WTC11 (cell line): ENCODE data around the gene MAML3. TPM values are rescaled to one million over a fixed set of nuclear protein-coding genes. Genes with fewer than 3 reads are reported as not detected.

ENCODE experiments used
- ATAC-seq: fragments of 200-7000 bp; cut with Tn5 transposase; 2 replicates; pipeline ENCODE4 v1.10.0; 2021; ENCODE audit warnings: mild to moderate bottlenecking, moderate library complexity
- CTCF ChIA-PET: fragments of 300-600 bp; sonication (Branson Sonifier 250); formaldehyde crosslinking; loops from one replicate; lab custom pipeline; 2021; ENCODE audit warnings: antibody characterized with exemption; lab: Charles Lee
- POLR2A ChIA-PET: fragments of 350-600 bp; sonication (Branson Sonifier 250); formaldehyde crosslinking; loops from one replicate; lab custom pipeline; 2021; ENCODE audit warnings: antibody characterized with exemption; lab: Charles Lee
- DNase-seq: peaks from one replicate; pipeline ENCODE4 v3.0.0; 2021; ENCODE audit warnings: low spot score
- H3K27ac Mint-ChIP-seq: 2 replicates; pipeline ENCODE4 v1.8.0; 2021; ENCODE audit warnings: mixed read lengths
- H3K27me3 Mint-ChIP-seq: 2 replicates; pipeline ENCODE4 v1.8.0; 2021; ENCODE audit warnings: low read depth, mild to moderate bottlenecking, moderate library complexity, mixed read lengths
- H3K36me3 Mint-ChIP-seq: 2 replicates; pipeline ENCODE4 v1.8.0; 2021; ENCODE audit warnings: mixed read lengths
- H3K4me1 Mint-ChIP-seq: 2 replicates; pipeline ENCODE4 v1.8.0; 2022; ENCODE audit warnings: mixed read lengths
- H3K4me3 Mint-ChIP-seq: 2 replicates; pipeline ENCODE4 v1.8.0; 2021; ENCODE audit warnings: mild to moderate bottlenecking, moderate library complexity, mixed read lengths
- H3K9me3 Mint-ChIP-seq: 2 replicates; pipeline ENCODE4 v1.8.0; 2021; ENCODE audit warnings: mixed read lengths
- ARID4B ChIP-seq: sonication (generic); formaldehyde crosslinking; IDR thresholded peaks from 2 replicates; pipeline ENCODE4 v1.8.0; 2023; ENCODE audit warnings: missing genetic modification reagents, mild to moderate bottlenecking, borderline replicate concordance
- FOXJ3 ChIP-seq: sonication (generic); formaldehyde crosslinking; IDR thresholded peaks from 2 replicates; pipeline ENCODE4 v1.9.0; 2021; ENCODE audit warnings: missing genetic modification reagents, mild to moderate bottlenecking, borderline replicate concordance
- JUN ChIP-seq: sonication (generic); formaldehyde crosslinking; IDR thresholded peaks from 2 replicates; pipeline ENCODE4 v1.8.0; 2023; ENCODE audit warnings: mild to moderate bottlenecking, missing genetic modification reagents
- NFATC4 ChIP-seq: fragments of 250-450 bp; sonication (Bioruptor Pico); IDR thresholded peaks from 2 replicates; pipeline ENCODE4 v1.9.0; 2021; ENCODE audit warnings: mild to moderate bottlenecking
- PREB ChIP-seq: sonication (generic); formaldehyde crosslinking; IDR thresholded peaks from 2 replicates; pipeline ENCODE4 v1.8.1; 2022; ENCODE audit warnings: mild to moderate bottlenecking, missing genetic modification reagents, moderate library complexity, borderline replicate concordance
- TCF7 ChIP-seq: sonication (generic); formaldehyde crosslinking; IDR thresholded peaks from 2 replicates; pipeline ENCODE4 v1.8.0; 2022; ENCODE audit warnings: mild to moderate bottlenecking, low read depth, missing genetic modification reagents, moderate library complexity
- ZNF219 ChIP-seq: sonication (generic); formaldehyde crosslinking; IDR thresholded peaks from 2 replicates; pipeline ENCODE4 v1.8.0; 2023; ENCODE audit warnings: missing genetic modification reagents, mild to moderate bottlenecking, borderline replicate concordance
- ZNF512 ChIP-seq: sonication (generic); formaldehyde crosslinking; IDR thresholded peaks from 2 replicates; pipeline ENCODE4 v1.8.1; 2022; ENCODE audit warnings: missing genetic modification reagents, borderline replicate concordance
- total RNA-seq: library from RNA; stranded (reverse); gene quantifications from 3 replicates; pipeline ENCODE4 v1.2.3, GENCODE V29; 2021
- TF ChIP-seq, protein P1 (sequence below): sonication (generic); formaldehyde crosslinking; IDR thresholded peaks from 2 replicates; pipeline ENCODE4 v1.8.0; 2022; ENCODE audit warnings: mild to moderate bottlenecking, missing genetic modification reagents
- TF ChIP-seq, protein P2 (sequence below): fragments of 250-450 bp; sonication (Bioruptor Pico); IDR thresholded peaks from 2 replicates; pipeline ENCODE4 v1.8.0; 2021; ENCODE audit warnings: mild to moderate bottlenecking
- TF ChIP-seq, protein P3 (sequence below): sonication (generic); formaldehyde crosslinking; IDR thresholded peaks from 2 replicates; pipeline ENCODE4 v1.8.0; 2022; ENCODE audit warnings: missing genetic modification reagents

MAML3 gene
- total RNA-seq, 1 experiment from 2014 or later: 7.4 TPM

DNA sequence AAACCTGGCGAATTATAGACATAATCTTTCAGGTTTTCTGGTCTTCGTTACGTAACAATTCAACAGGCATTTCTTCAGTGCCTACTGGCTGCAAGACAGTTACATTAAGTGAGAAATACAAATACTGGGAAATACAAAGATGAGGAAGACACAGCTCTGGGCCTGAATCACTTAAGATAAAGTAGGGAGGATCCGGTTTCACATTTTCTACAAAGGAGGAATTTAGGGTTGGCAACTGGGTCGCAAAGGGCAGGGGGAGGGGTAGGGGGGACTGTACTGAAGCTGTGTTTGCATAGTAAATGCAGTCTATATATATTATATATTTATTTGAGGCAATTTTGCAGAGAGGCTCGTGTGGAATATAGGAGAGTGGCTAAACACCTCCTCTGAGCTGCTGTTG lies 107.4 kb downstream of the MAML3 start:
- H3K27me3 Mint-ChIP-seq: no peaks in the 10 kb centered on the region
- ChIA-PET CTCF (interaction anchor here (1.0 to 2.0 kb wide), 10 partner anchors 13 to 390 kb away, joined by 3 to 14 read pairs (median 4); no protein-coding TSS in a partner anchor), POLR2A (interaction anchor here (0.6 to 3.0 kb wide), 5 partner anchors 36 to 381 kb away, joined by 3 to 8 read pairs (median 4); partner anchors contain the start of gene CLGN)
- no peak for DNase-seq
- peaks cover 66% of the 10 kb centered on the region for H3K4me1 Mint-ChIP-seq
- ATAC-seq: peak; percentile 10
- no peaks in the 10 kb centered on the region for H3K9me3 Mint-ChIP-seq
- H3K4me3 Mint-ChIP-seq: peak overlapping the region; percentile 55; the same call in 1 of the 2 replicates
- TF ChIP-seq ARID4B (CRISPR knock-in tag) (no peak), TCF7 (CRISPR knock-in tag) (no peak), PREB (CRISPR knock-in tag) (no peak), ZNF512 (CRISPR knock-in tag) (no peak), FOXJ3 (CRISPR knock-in tag) (no peak), NFATC4 (CRISPR knock-in tag) (no peak), ZNF219 (CRISPR knock-in tag) (no peak), JUN (no peak)
- TF ChIP-seq, protein P1, sequence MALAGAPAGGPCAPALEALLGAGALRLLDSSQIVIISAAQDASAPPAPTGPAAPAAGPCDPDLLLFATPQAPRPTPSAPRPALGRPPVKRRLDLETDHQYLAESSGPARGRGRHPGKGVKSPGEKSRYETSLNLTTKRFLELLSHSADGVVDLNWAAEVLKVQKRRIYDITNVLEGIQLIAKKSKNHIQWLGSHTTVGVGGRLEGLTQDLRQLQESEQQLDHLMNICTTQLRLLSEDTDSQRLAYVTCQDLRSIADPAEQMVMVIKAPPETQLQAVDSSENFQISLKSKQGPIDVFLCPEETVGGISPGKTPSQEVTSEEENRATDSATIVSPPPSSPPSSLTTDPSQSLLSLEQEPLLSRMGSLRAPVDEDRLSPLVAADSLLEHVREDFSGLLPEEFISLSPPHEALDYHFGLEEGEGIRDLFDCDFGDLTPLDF (CRISPR knock-in tag): no peak
- TF ChIP-seq, protein P2, sequence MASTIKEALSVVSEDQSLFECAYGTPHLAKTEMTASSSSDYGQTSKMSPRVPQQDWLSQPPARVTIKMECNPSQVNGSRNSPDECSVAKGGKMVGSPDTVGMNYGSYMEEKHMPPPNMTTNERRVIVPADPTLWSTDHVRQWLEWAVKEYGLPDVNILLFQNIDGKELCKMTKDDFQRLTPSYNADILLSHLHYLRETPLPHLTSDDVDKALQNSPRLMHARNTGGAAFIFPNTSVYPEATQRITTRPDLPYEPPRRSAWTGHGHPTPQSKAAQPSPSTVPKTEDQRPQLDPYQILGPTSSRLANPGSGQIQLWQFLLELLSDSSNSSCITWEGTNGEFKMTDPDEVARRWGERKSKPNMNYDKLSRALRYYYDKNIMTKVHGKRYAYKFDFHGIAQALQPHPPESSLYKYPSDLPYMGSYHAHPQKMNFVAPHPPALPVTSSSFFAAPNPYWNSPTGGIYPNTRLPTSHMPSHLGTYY (CRISPR knock-in tag): no peak
- TF ChIP-seq, protein P3, sequence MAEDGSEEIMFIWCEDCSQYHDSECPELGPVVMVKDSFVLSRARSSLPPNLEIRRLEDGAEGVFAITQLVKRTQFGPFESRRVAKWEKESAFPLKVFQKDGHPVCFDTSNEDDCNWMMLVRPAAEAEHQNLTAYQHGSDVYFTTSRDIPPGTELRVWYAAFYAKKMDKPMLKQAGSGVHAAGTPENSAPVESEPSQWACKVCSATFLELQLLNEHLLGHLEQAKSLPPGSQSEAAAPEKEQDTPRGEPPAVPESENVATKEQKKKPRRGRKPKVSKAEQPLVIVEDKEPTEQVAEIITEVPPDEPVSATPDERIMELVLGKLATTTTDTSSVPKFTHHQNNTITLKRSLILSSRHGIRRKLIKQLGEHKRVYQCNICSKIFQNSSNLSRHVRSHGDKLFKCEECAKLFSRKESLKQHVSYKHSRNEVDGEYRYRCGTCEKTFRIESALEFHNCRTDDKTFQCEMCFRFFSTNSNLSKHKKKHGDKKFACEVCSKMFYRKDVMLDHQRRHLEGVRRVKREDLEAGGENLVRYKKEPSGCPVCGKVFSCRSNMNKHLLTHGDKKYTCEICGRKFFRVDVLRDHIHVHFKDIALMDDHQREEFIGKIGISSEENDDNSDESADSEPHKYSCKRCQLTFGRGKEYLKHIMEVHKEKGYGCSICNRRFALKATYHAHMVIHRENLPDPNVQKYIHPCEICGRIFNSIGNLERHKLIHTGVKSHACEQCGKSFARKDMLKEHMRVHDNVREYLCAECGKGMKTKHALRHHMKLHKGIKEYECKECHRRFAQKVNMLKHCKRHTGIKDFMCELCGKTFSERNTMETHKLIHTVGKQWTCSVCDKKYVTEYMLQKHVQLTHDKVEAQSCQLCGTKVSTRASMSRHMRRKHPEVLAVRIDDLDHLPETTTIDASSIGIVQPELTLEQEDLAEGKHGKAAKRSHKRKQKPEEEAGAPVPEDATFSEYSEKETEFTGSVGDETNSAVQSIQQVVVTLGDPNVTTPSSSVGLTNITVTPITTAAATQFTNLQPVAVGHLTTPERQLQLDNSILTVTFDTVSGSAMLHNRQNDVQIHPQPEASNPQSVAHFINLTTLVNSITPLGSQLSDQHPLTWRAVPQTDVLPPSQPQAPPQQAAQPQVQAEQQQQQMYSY: no peak
- peak overlapping the region; percentile 90 for H3K27ac Mint-ChIP-seq
- no peaks in the 10 kb centered on the region for H3K36me3 Mint-ChIP-seq
